Stimulated activated CD8-positive, alpha-beta memory T cell treated with anti-CD3 and anti-CD28 coated beads, Interleukin-4, amount 100 ng/mL, for 4 hours (primary cell): Measurements from ENCODE around the gene ALDOC.

ENCODE experiments used
- DNase-seq, 2 donors: peaks; one replicate each; pipeline ENCODE4 v3.0.0-alpha.2; 2020; ENCODE audit warnings: low read depth in 2 of 2, low spot score in 1 of 2

ALDOC gene

DNA sequence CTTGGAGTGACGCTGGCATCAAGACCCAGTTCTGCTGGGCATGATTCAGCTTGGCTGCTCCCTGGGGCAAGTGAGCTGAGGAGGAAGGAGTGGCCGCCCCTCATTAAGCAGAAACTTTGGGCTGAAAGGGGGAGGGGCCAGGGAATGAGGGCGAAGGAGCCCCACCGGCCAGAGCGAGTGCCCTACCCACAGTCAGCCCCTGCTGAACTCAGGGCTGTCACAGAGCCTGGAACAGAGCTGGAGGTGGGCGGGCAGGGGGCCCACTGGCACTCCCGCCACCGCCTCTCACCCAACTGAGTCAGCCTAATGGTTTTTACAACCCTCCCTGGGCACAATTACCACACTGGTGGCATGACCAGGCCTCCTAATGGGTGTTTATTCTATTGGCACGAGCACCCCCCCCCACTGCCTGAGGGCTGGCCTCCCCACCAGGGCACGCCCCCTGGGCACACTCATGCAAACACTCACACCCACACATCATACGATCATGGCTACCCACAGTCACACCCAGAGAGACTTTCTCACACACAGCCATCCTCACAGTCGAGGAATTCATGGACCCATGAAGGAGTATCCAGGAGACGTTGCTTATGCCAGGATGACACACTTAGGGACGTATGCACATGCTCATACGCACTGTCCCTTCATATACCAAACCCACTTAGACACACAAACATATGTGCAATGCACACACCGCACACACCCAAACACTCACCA lies 43.4 kb downstream of the ALDOC start:
- DNase-seq, result no peak

DNA sequence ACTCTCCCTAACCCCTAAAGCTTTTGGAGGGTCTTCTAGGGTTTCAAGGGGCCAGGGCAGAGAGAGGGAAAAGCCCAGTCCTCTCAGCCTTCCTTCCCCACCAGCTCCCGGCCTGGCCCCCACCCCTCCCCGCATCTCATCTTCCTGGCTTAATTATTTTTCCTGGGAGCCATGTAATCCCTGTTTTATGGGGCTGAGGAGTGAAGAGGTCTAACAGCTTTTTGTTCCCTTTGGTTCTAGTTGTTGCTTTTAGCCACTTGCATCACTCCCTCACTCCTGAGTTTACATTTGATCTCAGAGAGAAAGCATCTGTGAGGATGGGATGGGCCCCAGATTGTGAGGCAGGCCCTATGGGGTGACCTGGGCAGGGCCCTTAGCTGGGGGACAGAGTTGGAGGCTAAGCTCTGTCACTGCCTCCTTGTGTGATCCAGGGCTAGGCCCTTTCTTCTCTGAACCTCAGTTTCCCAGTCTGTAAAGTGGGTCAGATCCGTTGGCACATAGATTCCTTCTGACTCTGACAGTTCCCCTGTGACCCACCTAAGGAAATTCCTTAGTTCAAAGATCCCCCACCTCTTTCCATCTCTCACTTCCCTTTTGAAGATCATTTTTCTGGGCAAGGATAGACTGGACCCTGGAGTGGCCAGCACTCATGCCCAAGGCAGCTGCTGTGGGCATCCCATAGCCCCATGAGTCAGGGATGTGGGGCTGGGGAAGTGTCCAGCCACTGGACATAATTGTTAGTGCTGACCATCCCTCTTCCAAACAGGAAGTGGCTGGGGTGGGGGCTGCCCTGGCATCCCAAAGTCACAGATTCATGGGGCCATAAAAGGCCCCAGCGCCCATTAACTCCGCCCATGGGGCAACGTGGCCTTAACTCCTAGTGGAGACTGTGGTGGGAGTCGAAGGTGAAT lies 44.4 kb downstream of the ALDOC start:
- no peak for DNase-seq

DNA sequence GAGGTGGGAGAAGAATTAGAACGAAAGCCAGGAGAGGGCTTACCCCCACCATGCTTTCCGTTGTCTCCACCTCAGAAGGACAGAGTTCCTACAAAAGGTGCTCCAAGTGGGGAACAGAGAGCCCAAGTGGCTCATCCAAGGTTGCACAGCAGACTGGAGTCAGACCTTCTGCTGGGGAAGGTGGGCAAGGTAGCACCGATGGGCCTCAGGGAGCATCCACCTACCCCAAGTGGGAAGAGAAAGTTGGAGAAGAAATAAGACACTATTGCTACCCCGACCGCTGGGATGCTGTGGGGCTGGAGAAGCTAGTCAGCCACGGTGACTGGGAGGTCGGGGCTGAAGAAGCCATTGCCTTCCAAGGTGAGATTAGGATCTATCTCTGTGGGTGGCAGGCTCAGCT lies 45.8 kb downstream of the ALDOC start:
- DNase-seq, result no peak

DNA sequence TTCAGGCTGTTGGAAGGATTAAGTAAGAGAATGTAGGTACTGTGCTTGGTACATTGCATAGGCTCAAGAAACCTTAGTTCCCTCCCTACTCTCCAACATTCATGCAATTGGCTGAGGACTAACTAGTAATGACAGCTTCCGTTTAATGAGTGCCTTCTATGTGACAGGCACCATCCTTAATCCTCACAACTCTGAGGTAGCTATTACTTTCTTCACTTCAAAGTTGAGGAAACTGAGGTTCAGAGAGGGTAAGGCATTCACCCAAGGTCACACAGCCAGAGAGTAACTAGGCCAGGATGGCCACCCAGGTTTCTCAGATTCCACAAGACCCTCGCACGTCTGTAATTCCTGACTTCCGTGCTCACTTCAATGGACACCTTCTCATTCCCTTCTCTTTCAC lies 46.4 kb downstream of the ALDOC start:
- no peak for DNase-seq

DNA sequence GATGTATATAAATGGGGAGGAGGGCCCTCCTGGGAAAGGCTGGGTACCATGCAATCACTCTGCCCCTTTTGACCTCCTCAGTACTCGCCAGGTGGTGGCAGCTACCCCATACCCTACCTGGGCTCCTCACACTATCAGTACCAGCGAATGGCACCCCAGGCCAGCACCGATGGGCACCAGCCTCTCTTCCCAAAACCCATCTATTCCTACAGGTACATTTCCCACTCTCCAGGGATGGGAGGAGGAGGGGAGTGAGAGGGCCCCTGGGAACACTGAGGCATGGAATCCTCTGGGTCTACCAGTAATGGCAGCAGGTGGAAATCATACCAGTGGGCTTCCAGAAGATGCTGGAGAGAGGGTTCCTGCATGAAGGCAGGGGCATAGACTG lies 47.7 kb downstream of the ALDOC start:
- no peak for DNase-seq

DNA sequence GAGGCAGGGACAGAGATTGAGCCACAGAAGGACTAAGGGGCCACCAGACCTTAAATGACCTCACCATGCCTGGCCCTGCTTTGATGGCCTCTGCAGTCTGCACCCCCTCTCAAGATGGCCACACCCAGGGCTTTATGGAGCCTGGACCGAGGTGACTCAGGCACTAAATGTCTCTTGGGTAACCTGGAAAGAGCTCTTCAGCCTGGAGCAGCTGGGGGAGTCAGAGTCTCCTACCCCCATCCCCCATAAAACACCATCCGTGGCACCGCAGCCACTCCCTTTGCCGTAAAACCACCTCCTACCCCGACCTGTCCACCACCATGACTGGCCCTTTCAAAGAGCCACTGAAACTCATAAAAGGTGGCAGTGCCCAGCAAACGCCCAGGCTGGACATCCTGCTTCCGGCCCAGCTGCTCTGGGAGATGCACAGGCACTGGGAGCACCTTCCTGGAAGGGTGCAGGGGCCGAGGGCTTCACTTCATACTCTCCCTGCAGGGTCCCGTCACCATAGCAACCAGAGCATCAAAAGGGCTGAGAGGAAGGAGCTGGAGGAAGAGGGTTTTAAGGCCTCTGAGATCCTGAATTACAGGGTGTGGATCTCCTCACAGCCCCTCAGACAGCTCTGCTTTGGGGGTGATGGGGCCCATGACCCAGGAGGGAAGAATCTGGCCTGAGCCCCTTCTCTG lies 48.2 kb downstream of the ALDOC start:
- DNase-seq, result no peak

DNA sequence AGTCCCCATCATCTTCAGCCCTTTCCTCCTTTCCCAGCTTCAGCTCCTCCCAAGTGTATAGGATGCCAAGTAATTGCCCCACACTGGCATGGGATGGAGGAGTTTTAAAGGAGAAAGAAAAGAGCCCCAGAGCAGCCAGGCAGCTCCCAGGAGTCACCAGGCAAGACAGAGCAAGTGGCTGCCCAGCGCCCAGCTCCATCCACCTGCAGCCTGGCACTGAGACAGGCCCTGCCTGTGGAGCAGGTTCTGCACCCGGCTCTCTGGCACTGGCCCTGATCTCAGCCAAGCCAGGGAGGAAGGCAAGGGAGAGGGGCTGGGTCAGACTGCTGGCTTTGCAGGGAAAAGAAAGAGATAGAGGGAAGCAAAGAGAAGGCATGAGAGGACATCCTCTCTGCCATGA lies 48.8 kb downstream of the ALDOC start:
- no peak for DNase-seq

DNA sequence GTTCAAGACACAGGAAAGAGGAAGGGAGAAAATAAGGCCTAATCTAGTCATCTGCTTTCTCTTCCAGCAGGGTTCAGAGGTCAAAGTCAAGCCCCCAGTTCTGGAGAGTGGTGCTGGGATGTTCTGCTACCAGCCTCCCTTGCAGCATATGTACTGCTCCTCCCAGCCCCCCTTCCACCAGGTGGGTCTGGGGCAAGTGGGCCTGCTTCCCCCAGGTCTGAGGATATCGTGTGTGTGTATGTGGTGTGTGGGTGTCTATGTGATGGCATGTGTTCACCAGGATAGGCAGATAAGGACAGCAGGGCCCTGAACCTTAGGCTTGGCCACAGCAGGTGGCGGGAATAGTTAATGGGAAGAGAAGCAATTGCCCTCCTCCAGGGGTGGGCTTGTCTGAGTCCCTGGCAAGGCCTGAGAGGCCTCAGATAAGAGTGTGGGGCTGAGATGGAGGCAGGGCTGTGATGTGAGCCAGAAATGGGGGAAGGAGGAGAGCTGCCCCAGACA lies 49.5 kb downstream of the ALDOC start:
- no peak for DNase-seq

DNA sequence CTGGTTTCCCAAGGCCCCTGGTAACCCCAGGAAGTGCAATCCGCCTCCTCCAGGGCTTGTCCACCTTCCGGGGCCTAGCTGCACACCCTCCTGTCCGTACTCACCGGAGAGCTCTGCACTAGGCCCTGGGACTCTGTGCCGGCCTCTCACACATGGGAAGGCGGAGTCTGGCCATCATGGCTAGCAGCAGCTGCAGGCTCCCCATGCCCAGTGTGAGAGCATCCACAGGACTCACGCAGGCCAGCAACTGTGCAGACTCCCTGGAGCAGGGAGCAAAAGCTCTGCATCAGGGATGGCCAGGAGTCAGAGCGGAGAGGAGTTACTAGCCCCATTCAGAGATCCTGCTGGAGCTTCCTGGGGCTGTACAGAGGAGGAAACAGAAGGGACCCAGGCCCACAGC lies 50.3 kb downstream of the ALDOC start:
- DNase-seq, result no peak

DNA sequence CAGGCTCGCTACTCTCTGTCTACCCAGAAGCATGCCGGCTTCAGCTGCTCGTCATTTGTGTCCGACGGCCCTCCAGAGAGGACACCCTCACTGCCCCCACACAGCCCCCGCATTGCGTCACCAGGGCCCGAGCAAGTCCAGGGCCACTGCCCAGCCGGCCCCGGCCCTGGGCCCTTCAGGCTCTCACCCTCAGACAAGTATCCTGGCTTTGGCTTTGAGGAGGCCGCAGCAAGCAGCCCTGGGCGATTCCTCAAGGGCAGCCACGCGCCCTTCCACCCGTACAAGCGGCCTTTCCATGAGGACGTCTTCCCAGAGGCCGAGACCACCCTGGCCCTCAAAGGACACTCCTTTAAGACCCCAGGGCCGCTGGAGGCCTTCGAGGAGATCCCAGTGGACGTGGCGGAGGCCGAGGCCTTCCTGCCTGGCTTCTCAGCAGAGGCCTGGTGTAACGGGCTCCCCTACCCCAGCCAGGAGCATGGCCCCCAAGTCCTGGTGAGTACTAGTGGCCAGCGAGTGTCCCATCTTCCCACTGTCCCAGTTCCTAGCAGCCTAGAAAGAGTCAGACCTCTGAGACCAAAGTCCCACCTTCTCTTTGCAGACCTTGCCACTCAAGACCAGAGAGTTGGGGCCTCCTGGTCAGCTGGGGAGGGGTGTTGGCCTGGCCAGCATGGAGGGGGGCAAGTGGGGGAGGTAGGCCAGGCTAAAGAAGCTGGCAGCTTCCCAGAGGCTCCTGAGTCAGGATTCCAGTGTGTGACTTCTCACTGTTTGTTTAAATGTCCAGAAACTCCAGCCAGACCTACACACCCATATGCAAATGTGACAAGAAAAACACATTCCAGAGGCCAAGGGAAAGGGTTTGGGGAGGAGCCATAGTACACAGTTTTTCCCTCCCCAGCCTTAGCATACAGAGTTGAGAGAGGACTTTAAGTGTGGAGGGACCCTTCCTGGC lies 51.9 kb downstream of the ALDOC start:
- DNase-seq, result no peak

DNA sequence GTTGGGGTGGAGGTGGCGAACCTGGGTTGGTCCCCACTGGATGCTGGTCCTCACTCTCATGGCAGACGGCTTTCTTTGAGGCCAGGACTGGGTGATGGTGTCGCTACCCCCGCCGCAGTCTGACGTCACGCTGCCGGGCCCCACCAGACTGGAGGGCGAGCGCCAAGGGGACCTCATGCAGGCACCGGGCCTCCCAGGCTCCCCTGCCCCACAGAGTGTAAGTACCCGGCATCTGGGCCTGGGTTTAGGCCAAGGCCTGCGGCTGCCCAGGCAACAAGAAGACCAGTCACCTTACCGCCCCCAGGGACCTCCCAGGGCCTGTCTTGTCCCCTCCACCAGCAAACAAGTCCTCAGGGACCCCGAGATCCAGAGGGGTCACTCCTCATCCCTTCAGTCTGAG lies 52.8 kb downstream of the ALDOC start:
- no peak for DNase-seq

DNA sequence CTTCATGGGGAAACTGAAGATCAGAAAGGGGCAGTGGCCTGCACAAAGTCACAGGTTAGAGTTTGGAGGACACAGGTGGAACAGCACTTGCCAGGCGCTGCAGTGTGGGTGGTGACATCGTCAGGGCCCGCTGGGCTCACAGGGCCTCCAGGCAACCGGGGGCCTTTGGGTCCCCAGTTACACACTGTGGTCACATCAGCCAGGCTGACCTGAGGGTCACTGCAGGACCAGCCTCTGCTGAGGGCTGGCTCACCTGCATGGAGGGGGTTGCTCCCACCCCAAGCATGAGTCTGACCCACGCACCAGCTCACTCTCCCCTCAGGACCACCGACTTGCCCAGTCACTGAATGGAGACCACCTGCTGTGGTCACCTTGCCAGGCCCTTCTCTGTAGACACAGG lies 53.5 kb downstream of the ALDOC start:
- DNase-seq, result no peak
